Choroid plexus epithelial cell (primary cell): Measurements from ENCODE around the gene BAK1.
"Not testable (repeated sequence)": the region's sequence is repeated elsewhere in the genome, so short reads cannot be mapped to it uniquely, and the experiment has no call there.

Experiments used
- DNase-seq: peaks from one replicate; pipeline ENCODE4 v3.0.0-alpha.2; 2010; ENCODE audit warnings: low read depth
- H3K4me3 ChIP-seq: 2 replicates; pipeline ENCODE4 v1.5.1; 2011; ENCODE audit warnings: low read depth, mild to moderate bottlenecking, control low read depth, low read length, moderate library complexity
- CTCF ChIP-seq: conservative IDR thresholded peaks from 2 replicates; pipeline ENCODE4 v1.5.1; 2011; ENCODE audit warnings: low read depth, mild to moderate bottlenecking, control low read depth, inconsistent platforms, low read length, moderate library complexity

Gene BAK1

GRCh38 chr6:33540768-33541167 is 39.3 kb downstream of the BAK1 start:
- H3K4me3 ChIP-seq = no peak overlapping the region
- no peak for DNase-seq
- no peak for TF ChIP-seq CTCF

- no peak overlapping the region for H3K4me3 ChIP-seq
- no peak for TF ChIP-seq CTCF
- DNase-seq = no peak
Observed at GRCh38 chr6:33534702-33535101, 45.4 kb downstream of the BAK1 start.

DNA sequence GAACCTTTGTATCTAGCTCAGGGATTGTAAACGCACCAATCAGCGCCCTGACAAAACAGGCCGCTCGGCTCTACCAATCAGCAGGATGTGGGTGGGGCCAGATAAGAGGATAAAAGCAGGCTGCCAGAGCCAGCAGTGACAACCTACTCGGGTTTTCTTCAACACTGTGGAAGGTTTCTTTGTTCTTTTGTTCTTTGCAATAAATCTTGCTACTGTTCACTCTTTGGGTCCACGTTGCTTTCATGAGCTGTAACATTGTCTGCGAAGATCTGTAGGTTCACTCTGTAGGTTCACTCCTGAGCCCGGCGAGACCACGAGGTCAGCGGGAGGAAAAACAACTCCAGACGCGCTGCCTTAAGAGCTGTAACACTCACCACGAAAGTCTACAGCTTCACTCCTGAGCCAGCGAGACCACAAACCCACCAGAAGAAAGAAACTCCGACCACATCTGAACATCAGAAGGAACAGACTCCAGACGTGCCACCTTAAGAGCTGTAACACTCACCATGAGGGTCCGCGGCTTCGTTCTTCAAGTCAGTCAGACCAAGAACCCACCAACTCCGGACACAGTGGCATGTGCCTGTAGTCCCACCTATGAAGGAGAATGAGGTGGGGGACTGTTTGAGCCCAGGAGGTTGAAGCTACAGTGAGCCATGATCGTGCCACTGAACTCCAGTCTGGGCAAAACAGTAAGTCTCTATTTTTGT is 46.8 kb downstream of the BAK1 start:
- H3K4me3 ChIP-seq = not testable (repeated sequence)

DNA sequence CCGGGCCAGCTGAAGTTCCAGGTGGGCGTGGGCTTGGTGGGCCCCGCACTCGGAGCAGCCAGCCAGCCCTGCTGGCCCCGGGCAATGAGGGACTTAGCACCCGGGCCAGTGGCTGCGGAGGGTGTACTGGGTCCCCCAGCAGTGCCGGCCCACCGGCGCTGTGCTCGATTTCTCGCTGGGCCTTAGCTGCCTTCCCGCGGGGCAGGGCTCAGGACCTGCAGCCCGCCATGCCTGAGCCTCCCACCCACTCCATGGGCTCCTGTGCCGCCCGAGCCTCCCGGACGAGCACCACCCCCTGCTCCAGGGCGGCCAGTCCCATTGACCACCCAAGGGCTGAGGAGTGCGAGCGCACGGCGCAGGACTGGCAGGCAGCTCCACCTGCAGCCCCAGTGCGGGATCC is 47.6 kb downstream of the BAK1 start:
- not testable (repeated sequence) for H3K4me3 ChIP-seq, DNase-seq

More for the DNA sequence above, 46.8 kb downstream of the BAK1 start:
- not testable (repeated sequence) for DNase-seq

- DNase-seq = not testable (repeated sequence)
Observed at GRCh38 chr6:33530617-33531016, 49.5 kb downstream of the BAK1 start.

More at GRCh38 chr6:33530617-33531016, 49.5 kb downstream of the BAK1 start:
- H3K4me3 ChIP-seq = not testable (repeated sequence)
